Middle frontal gyrus (tissue), 1 donor: ENCODE data around the gene RRP1.

Experiments
- DNase-seq: peaks from one replicate; pipeline ENCODE4 v3.0.0-alpha.2; 2015; ENCODE audit warnings: low spot score; ENCODE audit errors: extremely low spot score

The RRP1 gene

DNA sequence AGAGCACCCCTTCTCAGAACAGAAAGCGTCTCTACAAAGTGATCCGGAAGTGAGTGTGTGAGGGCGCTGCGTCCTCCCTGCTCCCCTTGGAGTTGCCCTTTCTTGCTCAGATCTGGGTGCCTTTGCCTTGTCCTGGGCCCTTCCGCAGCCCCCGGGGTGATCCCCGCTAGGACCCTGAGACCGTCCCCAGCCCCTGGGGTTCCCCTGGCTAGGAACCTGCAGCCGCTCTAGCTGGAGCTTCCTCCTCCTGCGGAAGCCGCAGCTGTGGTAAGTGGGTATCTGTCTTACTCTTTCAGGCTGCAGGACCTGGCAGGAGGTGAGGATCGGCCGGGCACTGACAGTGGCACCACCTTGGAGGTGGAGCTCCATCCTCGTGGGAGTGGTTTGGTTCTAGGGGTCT is 11.2 kb downstream of the RRP1 start:
- no peak for DNase-seq

DNA sequence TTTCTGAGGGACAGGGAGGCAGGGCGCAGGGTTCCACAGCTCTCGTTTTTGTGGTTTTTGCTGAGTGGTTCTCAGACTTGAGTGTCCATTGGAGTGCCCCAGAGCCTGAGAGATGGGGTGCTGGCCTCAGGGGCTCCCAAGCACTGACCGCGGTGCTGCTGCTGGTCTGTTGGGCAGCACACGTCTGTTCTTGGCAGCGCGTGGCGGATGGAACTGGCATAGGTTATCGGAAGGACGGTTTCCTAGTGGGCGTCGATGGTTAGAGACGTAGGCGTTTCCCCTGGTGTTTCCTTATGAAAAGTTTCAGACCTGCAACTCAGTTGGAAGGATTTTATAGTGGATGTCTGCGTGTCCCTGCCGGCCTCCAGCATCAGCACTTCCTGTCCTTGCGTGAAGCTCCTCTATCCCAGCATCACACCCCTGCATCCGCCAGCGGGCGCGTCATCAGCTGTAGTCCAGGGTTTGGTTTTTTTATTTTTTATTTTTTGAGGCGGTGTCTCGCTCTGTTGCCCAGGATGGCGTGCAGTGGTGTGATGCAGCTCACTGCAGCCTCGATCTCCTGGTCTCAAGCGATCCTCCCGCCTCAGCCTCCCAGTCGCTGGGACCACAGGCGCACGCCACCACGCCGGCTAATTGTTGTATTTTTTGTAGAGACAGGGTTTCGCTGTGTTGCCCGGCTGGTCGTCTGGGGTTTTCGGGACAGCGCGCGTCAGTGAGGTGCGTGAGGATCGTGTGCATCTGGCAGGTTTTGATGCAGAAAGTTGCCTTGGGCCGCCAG is 11.8 kb downstream of the RRP1 start:
- no peak for DNase-seq

DNA sequence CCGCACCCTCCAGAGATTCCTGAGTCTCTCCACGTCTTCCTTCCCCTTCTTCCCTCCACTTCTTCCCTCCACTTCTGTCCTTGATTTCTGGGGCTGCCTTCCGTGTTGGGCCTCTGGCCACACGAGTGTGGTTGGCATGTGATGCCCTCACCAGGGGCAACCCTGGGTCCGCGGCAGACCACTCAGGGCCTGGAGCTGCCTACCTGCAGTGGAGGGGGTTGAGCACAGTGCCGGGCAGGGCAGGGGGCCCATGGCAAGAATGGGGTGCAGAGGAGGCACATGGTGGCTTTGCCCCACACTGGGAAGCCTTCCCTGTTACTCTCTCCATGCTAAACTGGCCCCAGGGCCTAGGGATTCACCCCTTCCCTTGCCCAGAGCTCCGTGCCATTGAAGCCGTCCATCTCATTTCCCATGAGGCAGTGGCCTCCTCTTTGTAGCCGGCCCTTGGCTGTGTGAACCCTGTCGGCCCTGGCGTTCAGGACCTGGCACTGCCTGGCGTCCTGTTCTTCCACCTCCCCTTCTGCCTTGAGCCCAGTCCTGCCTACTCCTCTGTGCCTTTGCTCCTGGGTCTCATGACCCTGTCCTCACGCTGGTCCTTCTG is 13.4 kb downstream of the RRP1 start:
- DNase-seq, result no peak

DNA sequence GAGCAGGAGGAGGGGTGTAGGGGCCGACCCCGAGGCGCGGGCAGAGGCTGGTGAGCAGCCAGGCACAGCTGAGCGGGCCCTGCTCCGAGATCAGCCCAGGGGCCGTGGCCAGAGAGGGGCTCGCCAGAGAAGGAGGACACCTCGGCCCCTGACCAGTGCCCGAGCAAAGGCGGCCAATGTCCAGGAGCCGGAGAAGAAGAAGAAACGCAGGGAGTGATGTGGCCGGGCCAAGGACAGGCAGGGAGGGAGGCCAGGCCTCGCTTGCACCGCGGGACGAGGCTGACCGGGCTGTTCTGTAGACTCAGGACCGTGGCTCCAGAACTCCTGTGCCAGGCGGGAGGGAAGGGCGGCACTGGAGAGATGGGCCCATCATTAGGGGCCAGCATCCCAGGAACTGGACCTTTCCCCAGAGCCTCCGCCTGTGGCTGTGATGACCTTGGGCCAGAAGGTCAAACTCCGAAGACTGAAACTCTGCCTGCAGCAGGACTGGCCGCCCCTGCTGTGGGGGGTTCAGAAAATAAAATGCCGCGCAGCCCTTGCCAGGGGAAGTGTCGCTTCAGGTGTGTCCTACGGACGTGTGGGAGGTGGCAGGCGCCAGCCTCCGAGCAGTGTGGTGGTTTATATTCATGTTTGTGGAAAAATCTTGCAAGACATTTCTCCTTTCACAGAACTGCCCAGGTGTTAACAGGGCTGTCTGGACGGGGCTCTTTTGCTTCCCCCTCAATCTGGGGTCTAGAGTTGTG is 14.4 kb downstream of the RRP1 start:
- no peak for DNase-seq

DNA sequence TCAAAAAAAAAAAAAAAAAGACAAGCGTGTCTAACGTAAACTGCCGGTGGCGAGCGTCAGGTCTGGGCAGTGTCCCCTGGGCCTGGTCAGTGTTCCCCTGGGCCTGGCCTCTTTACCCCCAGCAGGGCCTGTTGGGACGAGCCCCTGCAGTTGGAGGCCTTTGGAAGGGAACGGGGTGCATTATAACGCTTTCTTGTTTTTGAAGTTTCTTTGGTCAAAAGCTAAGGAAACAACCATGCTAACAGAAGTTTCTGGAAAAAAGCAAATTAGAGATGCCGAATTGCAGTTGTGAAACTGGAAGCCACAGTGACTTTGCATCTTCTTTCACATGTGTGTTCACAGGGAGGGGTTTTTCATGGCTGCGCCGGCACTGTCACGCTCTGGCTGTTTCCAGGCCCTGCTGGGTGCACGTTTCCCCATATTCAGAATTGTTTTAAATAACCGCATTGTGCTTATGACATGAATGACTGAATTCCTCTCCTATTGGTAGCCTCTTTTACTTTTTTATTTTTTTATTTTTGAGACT is 16.0 kb downstream of the RRP1 start:
- no peak for DNase-seq

DNA sequence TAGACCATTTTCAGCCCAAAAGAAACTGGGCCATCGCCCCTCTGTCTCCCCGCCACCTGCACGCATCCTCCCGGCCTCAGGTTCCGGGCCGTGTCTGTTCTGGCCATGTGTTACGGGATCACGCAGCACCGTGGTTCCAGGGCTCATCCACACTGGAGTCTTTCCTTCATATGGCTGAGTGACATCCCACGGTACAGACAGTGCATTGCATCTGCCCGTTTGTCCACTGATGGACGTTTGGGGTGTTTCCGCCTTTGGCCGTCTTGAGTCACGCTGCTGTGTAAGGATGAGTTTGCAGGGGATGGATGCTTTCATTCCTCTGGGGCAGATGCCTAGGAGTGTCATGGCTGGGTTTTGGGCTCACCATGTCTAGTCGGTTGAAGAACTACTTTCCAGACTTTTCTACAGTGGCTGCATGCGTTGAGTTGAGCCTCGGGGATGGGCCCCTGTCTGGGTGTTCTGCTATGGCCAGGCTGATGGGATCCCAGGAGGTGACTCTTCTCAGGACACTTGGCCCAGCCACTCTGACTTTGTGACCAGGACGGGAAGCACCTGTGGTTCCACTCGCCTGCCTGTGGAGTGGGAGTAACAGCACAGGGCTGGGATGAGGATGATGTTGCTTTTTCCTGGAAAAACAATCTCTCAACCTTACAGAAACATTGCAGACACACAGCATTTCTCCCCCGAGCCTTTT is 16.8 kb downstream of the RRP1 start:
- DNase-seq, result no peak

DNA sequence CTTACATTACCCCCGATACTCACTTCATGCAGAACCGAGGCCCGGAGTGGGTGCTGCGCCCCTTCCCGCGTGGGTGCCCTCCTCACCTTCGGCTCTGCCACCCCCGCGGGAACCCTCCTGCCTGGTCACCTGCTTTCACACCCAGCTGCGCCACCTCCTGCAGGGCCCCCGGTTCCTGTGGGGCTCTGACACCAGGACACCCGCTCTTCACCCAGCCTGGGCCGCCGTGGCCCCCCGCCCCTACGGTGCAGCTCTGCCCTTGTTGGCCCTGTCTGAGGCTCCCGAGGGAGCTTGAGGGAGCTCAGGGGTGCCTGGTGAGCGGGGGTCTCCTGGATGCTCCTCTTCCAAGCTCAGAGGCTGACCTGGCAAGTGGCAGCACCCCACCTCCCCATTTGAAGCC is 19.0 kb downstream of the RRP1 start:
- DNase-seq, result no peak

DNA sequence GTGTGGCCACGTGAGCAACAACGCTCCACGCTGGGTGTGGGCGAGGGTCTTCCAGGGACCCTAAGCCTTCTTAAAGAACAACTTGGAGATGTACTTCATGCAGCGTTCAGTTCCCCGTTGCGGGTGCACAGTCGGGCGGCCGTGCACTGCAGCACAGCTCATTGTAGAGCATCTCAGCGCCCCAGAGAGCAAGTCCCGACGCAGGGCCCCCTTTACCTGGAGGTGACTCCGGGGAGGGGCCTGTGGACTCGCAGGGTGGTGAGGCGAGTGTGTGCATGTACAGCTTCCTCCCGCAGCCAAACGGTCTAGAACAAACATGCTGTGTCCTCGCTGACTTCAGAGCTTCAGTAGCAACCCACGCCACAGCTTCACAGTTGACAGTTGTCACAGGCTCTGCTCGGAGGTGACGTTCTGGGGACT is 19.5 kb downstream of the RRP1 start:
- no peak for DNase-seq

DNA sequence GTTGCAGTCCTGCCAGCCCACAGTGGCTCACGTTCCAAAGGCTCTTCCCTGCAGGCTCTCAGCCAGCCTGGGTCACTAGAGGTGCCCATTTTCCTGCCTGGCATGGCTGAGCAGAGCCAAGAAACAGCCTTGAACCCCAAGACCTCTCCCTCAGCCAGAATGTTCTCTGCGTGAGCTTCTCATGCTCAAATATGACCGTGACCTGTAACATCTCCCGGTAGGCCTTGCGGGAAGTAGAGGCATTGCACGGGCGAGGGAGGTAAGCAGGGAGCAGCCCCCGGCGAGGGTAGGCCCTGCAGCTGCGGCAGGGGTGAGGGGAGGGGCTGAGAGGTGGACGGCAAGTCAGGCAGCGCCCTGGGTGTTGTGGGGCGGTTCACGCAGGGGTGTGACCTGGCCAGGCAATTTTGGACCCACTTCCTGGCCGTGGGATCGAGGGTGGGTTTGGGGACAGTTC is 20.0 kb downstream of the RRP1 start:
- no peak for DNase-seq

DNA sequence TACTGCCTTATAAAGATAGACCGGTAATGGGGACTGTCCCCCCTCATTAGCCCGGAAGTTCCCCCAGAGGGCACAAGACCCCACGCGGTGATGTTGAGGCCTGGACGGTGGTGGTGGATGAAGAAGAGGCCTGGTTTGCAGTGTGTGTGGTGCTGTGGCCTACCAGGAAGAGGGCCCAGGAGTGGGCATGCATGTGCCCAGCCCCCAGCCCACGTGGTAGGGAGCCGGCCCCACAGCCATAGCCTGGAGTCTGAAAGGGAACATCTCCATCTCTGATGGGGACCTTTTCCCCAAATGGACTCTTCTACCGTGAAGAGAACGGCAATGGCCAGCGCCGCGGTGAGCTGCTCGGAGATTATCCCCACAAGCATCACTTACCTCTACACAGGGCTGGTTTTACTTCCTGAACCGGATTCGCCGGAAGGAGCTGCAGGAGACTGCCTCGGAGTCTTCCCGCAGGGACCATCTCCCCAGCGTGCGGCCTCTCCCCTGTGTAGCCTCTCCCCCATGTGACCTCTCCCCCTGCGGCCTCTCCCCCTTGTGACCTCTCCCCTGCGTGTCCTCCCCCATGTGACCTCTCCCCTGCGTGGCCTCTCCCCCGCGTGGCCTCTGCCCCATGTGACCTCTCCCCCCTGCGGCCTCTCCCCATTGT is 20.6 kb downstream of the RRP1 start:
- no peak for DNase-seq

DNA sequence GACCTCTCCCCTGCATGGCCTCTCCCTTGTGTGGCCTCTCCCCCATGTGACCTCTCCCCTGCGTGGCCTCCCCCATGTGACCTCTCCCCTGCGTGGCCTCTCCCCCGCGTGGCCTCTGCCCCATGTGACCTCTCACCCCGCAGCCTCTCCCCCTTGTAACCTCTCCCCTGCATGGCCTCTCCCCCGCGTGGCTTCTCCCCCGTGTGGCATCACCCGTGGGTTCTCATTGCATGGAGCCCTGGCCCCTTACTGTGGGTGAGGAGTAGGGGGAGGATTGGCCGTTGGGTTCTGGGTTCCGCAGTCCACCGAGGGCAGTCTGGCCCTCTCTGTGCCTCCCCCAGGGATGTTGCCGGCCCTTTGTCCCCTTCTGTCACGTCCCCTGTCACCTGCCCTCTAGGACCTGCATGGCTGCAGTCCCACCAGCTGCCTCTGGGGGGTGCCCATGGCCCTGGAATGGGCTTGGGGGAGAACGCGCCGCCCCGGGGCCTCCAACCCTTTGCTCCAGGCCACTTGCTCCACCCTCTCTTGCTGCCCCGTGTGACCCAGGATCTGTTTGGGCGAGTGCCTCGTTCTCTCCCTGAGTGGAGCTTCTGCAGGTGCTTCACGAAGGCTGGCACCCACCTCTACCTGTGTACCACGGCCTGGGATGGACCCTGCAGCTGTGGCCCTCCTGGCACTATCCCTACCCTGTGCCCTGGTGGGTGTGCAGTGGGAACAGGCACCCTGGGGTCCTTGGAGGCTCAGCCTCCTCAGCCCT is 21.3 kb downstream of the RRP1 start:
- no peak for DNase-seq

DNA sequence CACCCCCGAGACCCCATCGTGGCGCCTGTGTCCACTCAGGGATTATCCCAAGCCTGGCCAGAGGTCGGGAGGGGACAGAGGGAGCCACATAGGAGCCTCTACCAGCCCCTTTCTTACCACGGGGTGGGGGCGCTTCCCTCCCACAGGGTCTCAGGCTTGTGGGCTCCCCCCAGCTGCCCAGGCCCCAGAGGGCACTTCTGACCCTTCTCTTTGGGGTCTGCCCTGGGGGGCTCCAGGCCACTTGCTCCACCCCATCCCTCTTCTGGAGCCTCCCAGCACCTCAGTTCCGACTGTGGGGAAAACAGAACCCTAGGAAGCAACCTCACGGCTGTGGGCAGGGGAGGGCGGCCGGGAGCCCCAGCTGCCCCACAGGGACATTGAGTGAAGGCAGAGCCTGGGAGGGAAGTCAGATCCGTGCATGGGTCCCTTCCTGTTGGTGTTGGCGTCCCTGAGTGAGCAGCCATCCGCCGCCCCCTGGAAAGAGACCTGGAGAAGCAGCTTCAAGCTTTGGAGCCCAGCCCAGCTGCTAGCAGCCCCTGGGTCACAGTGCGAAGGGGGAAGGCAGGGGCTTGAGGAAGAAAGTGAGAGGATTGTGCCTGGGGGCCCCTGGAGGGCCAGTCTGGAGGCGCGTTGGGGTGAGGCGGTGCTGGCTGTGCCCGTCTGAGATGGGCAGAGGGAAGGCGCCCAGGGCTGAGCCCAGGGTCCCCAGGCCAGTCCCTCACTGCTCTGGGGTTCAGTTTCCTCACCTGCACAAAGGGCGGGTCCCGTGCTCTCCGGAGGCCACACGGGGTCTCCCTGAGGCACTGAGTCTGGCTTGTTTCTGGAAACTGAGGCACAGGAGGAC is 22.1 kb downstream of the RRP1 start:
- no peak for DNase-seq

DNA sequence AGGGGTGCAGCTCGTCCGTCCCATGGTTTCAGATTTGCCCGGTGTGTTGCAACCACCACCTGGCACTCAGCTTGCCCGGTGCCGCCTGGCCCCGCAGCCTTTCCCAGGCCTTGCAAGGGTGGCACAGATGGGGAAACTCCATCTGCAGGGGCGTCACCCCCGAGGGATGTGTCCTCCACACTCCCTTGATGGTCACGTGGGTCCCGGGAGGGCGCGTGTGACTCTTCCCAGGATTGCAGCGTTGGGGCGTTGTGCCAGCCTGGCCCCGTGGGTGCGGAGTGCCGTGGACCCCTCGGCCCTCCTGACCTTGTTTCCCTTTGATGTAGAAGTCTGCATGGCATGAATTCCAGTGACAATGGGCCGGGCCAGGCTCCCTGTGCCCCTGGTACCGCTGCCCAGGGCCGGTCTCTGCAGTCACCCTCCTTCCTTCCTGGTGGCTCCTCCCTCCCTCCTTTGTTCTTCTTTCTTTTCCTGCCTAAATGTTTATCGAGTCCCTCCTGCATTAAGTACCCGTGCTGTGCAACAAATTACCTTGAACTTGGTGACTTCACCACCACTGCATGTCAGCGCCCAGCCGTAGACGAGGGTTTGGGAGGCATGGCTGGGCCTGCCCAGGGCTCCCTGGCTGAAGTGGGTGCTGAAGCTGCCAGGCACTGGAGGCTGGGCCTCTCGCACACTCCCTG is 22.9 kb downstream of the RRP1 start:
- DNase-seq, result no peak

DNA sequence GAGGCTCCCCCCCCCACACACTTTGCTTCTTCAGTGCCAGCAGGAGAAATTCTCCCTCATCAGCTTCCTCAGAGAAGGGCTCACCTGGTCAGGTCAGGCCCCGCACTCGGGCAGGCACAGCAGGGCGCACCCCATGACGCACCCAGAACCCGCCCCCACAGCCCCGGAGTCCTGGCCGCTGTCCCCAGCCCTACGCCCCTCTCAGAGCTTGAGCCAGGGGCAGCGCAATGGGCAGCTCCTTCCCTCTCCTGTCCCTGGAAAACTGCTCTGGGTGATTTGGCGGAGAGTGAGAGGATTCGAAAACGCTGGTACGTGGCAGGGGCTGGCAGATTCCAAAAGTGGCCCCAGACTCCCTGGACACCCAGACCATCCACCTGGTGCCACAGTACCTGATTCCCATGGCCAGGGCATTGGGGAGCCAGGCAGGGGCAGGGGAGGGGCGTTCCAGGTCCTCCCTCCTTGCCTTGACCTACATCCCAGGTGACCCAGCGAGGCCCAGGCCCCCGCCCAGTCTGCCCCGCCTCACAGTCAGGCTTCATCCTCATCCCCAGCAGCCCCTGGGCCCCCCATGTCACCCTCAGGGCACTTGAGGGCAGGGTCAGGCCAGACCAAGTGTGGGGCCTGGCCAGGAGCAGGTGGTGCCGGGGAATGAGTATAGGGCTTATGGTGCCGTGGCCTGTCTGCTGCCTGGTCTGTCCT is 23.7 kb downstream of the RRP1 start:
- DNase-seq, result no peak

DNA sequence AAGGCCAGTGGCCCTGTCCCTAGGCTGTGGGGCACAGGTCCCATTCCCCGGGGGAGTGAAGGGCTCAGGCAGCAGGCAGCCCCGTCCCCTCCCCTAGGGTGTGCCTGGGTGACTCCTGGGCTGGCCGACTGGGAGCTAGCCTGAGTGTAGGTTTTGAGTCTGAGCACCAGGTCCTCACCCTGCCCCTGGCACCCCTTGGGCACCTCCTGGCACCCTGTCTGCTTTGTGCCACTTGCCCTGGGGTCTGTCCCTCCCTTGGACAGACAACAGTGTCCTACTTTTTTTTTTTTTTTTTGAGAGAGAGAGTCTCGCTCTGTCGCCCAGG is 24.2 kb downstream of the RRP1 start:
- DNase-seq, result no peak

DNA sequence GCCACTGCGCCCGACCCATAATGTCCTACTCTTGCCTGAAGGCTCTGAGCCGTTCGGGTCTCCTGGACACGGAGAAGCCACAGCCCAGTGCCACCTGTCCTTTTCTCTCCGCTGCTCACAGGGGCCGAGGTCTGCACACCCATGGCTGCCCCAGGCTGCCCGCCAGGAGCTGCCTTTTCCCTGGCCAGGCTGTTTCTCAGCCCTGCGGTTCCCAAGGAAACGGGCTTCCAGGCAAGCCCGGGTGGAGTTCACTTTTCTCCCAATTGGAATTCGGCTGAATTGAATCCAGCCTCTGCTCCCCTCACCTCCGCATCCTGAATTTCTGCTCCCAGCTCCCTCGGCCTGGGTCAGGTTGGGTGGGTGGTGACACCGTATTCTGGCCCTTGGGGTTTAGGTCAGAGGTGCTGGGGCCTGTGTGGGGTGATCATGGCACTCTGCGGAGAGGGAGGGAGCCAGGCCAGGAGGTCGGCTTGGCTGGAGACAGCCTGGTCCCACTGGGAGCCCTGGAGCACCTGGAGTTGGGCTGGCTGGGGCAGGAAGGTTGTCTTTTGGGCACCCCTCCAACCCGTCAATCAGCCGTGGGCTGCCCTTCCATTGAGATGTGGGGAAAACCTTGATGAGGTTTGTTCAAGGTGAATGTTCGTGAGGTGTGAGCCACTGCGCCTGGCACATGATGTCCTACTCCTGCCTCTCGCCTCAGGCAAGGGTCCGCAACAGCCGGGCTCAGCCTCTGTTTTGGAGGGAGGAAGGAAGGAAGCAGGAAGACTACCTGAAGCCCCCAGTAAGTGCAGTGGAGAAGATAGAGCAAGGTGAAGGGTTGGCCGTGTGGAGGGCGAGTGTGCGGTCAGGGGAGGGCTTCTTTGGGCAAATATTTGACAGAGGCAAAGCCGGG is 25.1 kb downstream of the RRP1 start:
- DNase-seq, result no peak

DNA sequence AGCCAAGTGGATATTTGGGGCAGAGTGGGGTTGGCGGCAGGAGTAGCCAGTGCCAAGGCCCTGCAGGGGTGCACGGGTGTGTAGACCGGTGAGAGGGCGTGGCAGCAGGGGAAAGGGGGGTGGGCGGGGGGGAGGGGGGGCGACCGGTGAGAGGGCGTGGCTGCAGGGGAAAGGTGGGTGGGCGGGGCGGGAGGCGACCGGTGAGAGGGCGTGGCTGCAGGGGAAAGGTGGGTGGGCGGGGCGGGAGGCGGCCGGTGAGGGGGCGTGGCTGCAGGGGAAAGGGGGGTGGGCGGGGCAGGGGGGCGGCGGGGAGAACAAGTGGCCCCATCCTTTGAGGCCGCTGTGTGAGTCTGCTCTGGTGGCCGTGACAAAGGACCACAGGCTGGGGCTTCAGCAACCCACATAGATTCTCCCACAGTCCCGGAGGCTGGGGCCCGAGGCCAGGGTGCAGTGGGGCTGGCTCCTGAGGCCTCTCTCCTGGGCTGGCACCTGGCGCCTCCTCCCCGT is 25.8 kb downstream of the RRP1 start:
- no peak for DNase-seq
